ENCODE results near the gene CENPS.
"Not testable (repeated sequence)": the region's sequence is repeated elsewhere in the genome, so short reads cannot be mapped to it uniquely, and the experiment has no call there.

The CENPS gene
- 0.24 to 1.6 (median 0.74) reads per million in 18 experiments for total RNA-seq

- DNase-seq, result peak; percentile 87 to 88
Measured at GRCh38 chr1:10430216-10431069, at the start of gene CENPS. Gene CENPS (plus strand): TSS chr1:10430433. CDS start chr1:10430518, 85 bp downstream.

DNA sequence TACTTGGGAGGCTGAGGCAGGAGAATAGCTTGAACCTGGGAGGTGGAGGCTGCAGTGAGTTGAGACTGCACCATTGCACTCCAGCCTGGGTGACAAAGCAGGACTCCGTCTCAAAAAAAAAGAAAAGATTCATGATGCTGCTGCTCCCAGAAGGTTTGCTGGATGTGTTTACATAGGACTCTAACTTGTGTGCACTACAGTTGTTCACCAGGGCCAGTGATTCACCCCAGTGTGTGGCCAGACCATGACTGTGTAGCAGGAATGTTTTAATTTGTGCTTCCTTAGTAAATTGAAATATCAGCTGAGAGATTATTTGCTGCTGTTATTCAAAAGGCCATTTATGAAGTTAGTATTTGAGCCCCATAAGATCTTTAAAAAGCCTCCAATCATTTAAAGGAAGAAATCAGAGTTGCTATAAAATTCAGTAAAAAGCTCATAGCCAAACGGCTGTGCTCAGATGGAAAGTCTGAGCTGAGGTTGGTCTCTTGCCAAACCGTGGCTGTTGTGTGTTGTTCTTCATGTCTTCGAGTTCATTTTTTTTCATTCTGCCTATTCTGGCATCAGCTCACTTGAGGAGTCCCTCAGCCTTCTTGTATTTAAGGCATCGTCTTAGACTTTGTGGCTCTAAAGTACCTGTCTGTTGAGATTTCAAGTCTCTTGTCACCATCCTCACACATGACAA lies 49.5 kb upstream of the CENPS start:
- no peak for DNase-seq

GRCh38 chr1:10383630-10384029 lies 46.6 kb upstream of the CENPS start:
- no peak for DNase-seq

GRCh38 chr1:10384219-10384618 lies 46.0 kb upstream of the CENPS start:
- DNase-seq, result no peak

GRCh38 chr1:10386761-10387676 lies 43.2 kb upstream of the CENPS start:
- no peak for DNase-seq

- DNase-seq, result peak; percentile 89 to 93
Measured at GRCh38 chr1:10387677-10388386, 42.4 kb upstream of the CENPS start.

GRCh38 chr1:10388387-10388715 lies 41.9 kb upstream of the CENPS start:
- no peak for DNase-seq

- DNase-seq, result peak in 1 of 2 donors; percentile 55
Measured at GRCh38 chr1:10389271-10389973, 40.8 kb upstream of the CENPS start.

DNA sequence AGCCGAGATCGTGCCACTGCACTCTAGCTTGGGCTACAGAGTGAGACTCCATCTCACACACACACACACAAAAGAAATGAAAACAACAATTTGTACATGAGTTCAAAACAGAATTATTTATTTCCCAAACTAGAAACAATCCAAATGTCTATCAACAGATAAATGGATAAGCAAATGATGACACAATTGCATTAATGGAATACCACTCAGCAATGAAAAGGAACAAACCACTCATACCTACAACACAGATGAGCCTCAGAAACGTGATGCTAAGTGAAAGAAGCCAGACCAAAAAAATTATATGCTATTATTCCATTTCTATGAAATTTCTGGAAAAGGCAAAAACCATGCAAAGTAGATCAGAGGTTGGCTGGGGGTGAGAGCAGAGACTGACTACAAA lies 33.4 kb upstream of the CENPS start:
- no peak for DNase-seq

DNA sequence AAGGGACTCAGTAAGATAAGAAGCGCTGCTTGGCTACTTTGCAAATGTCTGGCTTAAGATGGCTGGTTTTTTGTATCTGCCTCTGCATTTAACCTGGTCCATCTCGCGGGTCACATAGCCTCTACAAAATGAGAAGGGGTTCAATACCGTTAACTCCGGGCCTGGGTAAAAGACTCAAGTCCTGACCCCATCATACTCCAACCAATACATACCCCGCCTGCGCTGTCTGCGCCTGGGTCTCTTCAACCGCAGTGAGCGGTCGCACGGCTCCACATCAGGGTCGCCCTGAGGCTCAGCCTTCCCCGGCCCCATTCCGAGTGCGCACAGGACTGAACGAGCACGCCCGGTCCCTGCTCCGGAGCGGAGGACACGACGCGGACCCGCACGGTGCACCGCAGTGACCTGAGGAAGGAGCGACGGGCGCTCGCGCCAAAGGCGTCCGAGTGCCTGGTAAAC lies 31.9 kb upstream of the CENPS start:
- DNase-seq, result no peak

- peak; percentile 100 for DNase-seq
Measured at GRCh38 chr1:10398734-10399443, 31.3 kb upstream of the CENPS start, which contains the start of gene PGD. Gene PGD (plus strand): TSS chr1:10399064. CDS start chr1:10399118, 54 bp downstream.

- peak; percentile 77 to 91 for DNase-seq
Measured at GRCh38 chr1:10399444-10399941, 30.7 kb upstream of the CENPS start.

- no peak for DNase-seq
Measured at GRCh38 chr1:10400013-10400412, 30.2 kb upstream of the CENPS start.

DNA sequence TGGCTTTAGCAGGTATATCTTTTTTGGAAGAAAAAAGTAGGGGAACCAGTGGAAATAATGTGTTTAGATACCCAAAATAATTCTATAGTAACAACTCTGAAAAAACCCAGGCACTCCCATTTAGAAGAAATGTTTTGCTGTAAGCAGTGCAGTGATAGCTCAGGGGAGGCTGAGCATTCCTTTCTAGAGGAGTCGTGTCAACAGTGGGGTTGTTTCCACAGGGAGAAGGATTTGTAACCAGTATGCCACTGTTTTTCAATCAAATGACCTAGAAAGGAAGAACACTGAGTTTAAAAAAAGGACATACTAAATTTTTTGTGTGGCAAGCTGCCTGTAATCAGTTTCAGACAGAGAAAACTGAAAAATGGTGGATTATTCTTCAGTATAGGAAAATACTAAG lies 29.0 kb upstream of the CENPS start:
- no peak for DNase-seq

GRCh38 chr1:10402729-10403274 lies 27.4 kb upstream of the CENPS start:
- peak in 1 of 2 donors; percentile 42 for DNase-seq

- DNase-seq, result no peak
Measured at GRCh38 chr1:10407201-10407600, 23.0 kb upstream of the CENPS start.

GRCh38 chr1:10415211-10415930 lies 14.9 kb upstream of the CENPS start:
- peak; percentile 94 for DNase-seq

DNA sequence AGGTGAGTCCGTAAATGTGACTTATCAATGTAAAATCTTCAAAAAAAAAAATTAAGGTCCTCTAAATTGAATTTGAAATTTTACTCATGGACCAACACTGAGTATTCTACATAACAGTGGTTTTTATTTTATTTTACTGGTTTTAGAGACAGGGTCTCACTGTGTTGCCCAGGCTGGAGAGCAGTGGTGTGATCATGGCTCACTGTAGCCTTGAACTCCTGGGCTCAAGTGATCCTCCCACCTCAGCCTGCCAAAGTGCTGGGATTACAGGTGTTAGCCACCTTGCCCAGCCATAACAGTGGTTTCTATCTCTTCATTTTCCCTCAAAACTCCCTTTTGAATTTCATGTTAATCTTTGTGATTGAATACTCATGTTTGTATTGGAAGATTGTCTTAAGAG lies 14.3 kb upstream of the CENPS start:
- DNase-seq, result not testable (repeated sequence)

DNA sequence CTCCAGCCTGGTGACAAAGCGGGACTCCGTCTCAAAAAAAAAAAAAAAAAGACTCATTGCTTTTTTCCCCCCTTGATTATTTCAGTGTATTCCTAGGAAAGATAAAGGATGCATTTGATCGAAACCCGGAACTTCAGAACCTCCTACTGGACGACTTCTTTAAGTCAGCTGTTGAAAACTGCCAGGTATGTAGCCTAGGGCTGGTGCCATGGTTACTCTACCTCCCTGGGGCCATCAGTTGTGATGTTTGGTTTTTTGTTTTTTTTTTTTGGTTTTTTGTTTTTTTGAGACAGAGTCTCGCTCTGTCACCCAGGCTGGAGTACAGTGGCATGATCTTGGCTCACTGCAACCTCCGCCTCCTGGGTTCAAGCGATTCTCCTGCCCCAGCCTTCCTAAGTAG lies 11.5 kb upstream of the CENPS start:
- not testable (repeated sequence) for DNase-seq

All from inflammatory macrophage (primary cell).